NCI-H1694 treated with DMSO at 0.1 percent for 48 hours (cell line): Measurements from ENCODE around the gene AIG1.
"Not testable (repeated sequence)": the region's sequence is repeated elsewhere in the genome, so short reads cannot be mapped to it uniquely, and the experiment has no call there.

Experiments used
- DNase-seq: peaks from one replicate; lab custom pipeline; 2025; lab: John Stamatoyannopoulos, UW

Gene AIG1

DNA sequence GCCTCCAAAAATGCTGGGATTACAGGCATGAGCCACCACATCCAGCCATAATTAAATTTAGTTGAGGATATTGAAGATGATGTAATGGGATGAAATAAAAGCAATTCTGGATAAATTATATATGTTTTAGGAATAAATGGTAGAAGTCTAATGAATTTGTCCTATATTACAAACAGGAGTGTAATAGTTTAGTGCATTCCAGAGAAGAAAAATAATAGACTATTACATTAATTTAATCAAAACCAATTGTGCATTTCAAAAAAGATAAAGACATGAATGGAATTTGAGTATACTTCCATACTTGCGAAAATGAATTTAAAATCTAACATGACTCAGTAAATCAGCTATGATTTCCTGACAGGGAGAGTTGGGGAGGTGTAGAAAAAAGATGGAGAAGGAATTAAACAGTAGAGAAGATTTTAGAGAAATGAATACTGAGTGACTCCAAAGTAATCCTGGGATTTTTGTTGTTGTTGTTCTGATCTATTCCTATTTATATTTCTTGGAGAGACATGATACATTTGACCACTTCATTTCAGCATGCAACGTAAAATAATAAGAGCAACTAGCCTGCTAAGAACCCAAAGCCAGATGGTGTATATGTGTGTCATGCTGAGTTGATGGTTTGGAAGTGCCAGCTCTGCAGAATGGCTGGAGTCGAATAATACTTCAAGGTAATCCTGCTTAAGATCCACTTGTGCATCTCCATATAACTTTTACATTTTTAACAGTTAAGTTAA, 67.4 kb downstream of the AIG1 start:
- DNase-seq = no peak

DNA sequence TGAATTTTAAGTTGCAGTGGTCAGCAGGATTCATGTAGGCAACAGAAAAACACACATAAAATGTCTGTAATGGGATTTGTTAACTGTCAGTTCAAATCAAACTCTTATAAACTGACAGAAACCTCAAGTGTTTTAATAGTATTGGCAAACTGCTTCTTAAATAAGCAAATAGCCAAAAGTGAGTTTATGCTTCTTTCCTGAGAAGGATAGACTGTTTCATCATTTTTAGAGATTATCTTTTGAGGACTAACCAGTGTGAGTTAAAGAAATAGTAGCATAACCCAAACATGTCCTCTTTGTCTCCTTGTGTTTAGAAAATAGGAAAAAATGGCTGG, 68.0 kb downstream of the AIG1 start:
- no peak for DNase-seq

- no peak for DNase-seq
Measured at GRCh38 chr6:143130928-143131327, 70.2 kb downstream of the AIG1 start.

- DNase-seq = no peak
Measured at GRCh38 chr6:143135325-143135724, 74.6 kb downstream of the AIG1 start.

DNA sequence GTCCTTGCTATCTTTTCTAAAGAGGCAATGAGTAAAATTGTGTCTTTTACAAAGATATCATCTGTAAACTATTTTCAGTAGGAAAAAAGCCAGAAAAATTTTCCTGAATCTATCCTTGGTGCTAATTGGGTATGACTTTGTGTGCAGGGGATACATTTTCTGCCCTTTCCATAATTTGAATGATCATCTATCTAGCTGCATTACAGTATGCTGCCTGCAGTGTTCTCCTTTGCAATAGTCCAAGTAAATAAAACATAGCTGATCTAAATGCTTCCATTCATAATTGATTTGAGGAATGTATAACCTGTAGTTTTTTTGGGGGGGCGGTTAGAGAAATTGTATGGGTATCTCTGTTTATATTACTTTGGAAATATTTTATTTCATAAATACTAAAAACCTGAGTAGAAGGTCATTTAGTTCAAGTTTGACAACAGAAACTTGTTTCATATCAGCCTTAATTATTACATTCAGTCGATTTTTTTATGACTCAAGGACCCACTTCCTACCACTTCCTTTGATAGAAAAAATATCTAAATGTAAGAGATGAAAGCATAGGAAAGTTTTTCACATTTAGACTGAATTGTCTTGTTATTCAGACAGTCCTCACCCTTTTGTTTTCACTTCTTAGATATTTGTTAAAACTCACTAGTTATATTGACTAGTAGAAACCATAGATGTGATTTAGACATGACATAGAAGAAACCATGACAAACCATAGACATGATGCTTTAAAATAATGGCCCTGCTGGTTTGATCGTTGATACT, 75.3 kb downstream of the AIG1 start:
- no peak for DNase-seq

- no peak for DNase-seq
Measured at GRCh38 chr6:143136647-143137046, 76.0 kb downstream of the AIG1 start.

- DNase-seq = no peak
Measured at GRCh38 chr6:143139239-143139784, 78.6 kb downstream of the AIG1 start.

GRCh38 chr6:143139884-143140283, 79.2 kb downstream of the AIG1 start:
- DNase-seq = not testable (repeated sequence)

- no peak for DNase-seq
Measured at GRCh38 chr6:143140767-143141166, 80.1 kb downstream of the AIG1 start.

DNA sequence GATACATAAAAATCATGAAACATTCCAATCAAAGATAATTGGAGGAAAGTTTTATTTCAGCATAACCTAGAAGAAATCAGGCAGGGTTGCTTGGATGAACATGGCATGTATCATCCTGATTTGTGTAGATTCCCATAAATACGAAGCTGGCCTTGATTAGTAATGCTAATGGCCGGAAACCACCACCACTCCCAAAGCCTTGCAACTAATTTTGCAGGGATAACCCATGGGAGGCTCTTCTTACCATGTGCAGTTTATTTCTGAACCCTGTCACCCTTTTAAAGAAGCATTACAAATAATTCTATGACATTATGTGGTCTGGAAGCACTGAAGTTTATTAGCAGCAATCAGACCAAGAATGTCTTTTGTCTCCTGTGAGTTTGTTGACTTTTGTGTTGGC, 80.8 kb downstream of the AIG1 start:
- no peak for DNase-seq

- no peak for DNase-seq
Measured at GRCh38 chr6:143146186-143146851, 85.6 kb downstream of the AIG1 start.

GRCh38 chr6:143149771-143150170, 89.1 kb downstream of the AIG1 start:
- no peak for DNase-seq

DNA sequence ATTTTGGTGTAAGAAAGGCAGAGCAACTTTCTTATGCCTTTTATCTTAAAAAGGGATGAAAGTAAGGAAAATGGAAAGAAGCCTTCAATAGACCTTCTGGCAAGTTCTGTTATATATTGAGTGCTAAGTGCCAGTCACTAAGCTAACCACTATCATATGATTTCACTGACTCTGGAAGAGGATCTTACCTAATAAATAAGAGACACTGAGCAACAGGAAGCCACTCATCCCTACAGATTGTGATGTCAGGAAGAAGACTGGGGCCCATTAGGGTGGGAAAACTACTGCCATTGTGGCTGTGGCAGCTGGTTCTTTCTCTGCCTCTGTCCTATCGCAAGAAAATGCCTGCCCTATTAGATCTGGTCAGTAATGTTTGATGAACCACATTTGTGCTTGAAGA, 89.6 kb downstream of the AIG1 start:
- DNase-seq = no peak

- no peak for DNase-seq
Measured at GRCh38 chr6:143151381-143151780, 90.7 kb downstream of the AIG1 start.

DNA sequence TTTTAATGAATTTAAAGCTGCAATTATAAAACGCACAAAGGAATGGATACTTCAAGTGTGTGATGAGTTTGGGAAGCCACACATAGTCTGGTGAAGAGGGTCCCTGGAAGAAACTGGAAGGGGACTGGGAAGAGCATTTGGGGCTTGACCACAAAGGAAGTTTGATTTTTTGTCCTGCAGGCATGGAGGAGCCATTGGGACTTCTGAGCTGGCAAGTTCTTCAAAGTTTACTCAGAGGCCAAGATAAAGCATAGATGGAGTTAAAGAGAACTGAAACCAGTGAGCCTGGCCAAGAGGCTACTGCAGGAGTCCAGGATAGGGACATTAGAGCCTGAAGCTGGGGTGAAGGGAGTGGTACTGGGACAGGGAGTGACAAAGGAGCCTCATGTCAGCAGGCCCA, 95.0 kb downstream of the AIG1 start:
- DNase-seq = no peak

DNA sequence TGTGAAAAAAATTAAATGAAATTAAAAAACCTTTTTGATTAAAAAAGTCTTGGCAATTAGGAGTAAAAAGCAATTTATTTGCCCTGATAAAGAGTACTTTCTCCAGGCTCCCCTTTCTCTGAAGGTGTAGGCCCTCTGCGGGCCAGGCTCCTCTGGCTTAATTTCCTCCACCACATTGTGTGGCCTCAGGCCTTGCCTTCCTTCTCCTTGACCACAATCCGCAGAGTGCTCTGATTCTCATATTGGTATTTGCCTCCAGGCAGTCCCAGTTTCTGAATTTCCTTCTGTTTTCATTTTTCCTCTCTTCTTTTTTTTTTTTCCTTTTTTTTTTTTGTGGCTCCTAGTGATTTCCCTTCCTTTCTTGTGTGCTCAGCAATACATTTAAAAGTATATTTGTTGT, 96.4 kb downstream of the AIG1 start:
- no peak for DNase-seq

DNA sequence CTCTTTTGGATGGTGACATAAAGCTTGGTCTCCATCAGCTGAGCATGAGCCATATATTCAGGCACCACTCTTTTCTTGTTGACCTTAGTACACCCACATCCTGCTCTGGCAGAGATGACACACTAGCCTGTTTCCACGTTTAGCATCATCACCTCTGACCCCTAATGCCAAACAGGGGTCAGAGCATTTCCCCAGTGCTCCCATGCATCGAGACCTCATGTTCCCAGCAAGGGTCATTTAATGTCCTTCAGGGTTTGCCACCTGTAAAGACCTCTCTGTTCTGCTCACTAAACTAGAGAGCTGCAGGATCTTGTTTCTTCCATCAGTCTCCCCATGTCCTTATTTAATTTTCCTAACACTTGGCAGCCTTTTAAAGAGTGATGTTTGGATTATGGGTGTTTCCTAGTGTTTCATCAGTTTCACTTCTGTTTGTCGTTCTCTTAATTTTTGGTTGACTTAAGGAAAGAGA, 97.5 kb downstream of the AIG1 start:
- no peak for DNase-seq

- DNase-seq = no peak
Measured at GRCh38 chr6:143159001-143159400, 98.3 kb downstream of the AIG1 start.

- no peak for DNase-seq
Measured at GRCh38 chr6:143160015-143160414, 99.3 kb downstream of the AIG1 start.

DNA sequence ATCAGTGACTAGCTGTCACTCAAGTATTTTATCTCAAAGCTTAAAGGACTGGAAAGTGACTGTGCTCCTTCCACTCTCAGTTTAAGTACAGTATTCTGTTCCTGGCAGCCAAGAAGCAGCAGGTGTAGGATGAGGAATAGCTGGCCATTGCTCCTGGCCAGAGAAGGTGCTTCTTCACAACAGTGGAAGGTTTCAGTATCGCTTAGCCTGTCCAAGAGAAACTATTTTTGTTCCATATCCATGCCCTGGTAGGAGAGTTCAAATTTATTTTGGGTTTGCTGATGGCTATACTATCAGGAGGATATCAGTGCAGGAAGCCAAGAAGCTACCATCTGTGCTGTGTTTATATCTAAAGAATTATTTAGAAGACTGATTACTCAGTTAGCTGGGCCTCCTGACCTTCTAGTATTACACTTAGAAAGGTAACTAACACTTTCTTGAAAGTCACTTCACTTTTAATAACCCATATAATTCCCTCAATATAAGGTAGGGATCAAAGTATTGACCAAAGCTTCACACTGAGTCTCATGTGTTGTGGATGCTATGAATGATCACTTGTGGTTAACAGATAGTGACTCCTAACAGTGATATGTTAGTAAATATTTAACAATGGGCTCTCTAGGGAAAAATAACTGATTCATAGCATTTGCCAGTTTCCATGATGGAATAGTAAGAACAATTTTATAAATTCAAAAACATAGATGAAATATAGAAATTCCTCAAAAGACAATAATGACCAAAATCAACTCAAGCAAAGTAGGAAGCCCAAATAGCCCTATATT, 99.9 kb downstream of the AIG1 start:
- DNase-seq = no peak

DNA sequence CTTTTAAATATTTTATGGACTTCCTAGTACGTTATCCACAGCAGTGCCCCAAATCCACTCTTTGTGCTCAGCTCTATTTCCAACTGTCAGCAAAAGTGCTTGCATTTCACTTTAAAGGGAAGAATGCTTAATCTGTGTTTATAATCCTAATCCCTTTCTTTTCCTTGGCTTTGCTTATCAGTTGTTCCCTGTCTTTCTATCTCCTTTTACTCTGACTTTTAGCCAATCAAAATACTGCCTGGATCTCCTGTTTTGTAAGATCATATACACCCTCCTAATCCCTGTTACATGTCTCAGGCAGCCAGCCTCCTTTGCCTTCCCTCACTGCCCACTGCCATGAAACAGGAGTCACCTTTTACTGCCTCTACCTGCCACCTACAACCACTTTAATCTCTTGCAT, 102.9 kb downstream of the AIG1 start:
- no peak for DNase-seq

- no peak for DNase-seq
Measured at GRCh38 chr6:143164565-143165105, 103.9 kb downstream of the AIG1 start.
